ENCODE data around the gene NCAM2.
A peak's percentile ranks its signal among the peaks of the same experiment; 100 is the strongest.
"Not testable (repeated sequence)": the region's sequence is repeated elsewhere in the genome, so short reads cannot be mapped to it uniquely, and the experiment has no call there.

Gene NCAM2

GRCh38 chr21:21148514-21148913 is 150.3 kb downstream of the NCAM2 start:
- in situ Hi-C loops (cut with MboI; ENCODE audit: low sequenced_read_pairs), result no loop called here
- no peaks in the 10 kb centered on the region for H3K36me3 ChIP-seq (replicated peaks)

GRCh38 chr21:21149445-21149844 is 151.2 kb downstream of the NCAM2 start:
- H3K36me3 ChIP-seq (replicated peaks); DNase-seq (ENCODE audit: low spot score in 2 of 2); H3K4me3 ChIP-seq; H3K27me3 ChIP-seq (ENCODE audit: low read depth); H3K4me1 ChIP-seq; H3K9me3 ChIP-seq; in situ Hi-C loops (cut with MboI; ENCODE audit: low sequenced_read_pairs): not testable (repeated sequence)

More at GRCh38 chr21:21148514-21148913, 150.3 kb downstream of the NCAM2 start:
- Histone ChIP-seq H3K9me3 (no peaks in the 10 kb centered on the region; the same call in 1 of the 2 replicates), H3K4me1 (no peaks in the 10 kb centered on the region), H3K27me3 (ENCODE audit: low read depth) (no peaks in the 10 kb centered on the region), H3K4me3 (no peak overlapping the region)
- DNase-seq (ENCODE audit: low spot score in 2 of 2), result no peak

DNA sequence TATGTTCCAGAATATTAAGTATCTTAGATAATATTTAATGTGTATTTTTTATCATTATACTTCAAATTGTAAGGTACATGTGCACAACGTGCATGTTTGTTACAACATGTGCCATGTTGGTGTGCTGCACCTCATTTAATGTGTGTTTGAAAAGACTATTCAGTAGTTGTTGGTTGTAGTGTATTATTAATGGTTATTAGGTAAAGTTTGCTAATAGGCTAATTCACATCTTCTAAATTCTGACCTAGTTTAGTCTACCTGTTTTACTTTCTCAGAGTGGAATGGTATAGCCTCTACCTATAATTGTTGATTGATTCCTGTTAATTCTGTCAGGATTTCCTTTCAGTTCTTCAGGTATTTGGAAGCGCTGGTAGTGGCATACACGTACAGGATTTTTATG is 153.0 kb downstream of the NCAM2 start:
- H3K27me3 ChIP-seq (ENCODE audit: low read depth), result no peaks in the 10 kb centered on the region
- H3K4me1 ChIP-seq, result no peaks in the 10 kb centered on the region
- DNase-seq (ENCODE audit: low spot score in 2 of 2), result no peak
- no peaks in the 10 kb centered on the region for H3K36me3 ChIP-seq (replicated peaks)
- H3K4me3 ChIP-seq, result no peak overlapping the region
- H3K9me3 ChIP-seq, result no peaks in the 10 kb centered on the region; the same call in 1 of the 2 replicates
- in situ Hi-C loops (cut with MboI; ENCODE audit: low sequenced_read_pairs), result no loop called here

DNA sequence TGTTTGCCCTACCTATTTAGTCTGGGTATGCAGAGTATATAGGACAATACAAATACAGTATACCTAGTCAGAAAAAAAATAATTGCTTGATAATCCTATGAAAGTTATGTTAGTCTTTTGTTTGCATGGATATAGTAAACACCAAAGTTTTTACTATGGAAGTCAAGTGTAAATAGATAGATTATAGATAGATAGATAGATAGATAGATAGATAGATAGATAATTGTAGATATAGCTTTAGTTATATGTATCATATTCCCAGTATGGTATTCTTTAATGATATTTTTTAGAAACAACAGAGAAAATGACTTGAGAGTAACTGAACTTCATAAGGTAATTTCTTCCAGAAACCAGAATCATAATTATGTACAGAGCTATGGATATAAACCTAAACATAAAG is 158.2 kb downstream of the NCAM2 start:
- no peaks in the 10 kb centered on the region for H3K36me3 ChIP-seq (replicated peaks)
- in situ Hi-C loops (cut with MboI; ENCODE audit: low sequenced_read_pairs), result no loop called here

GRCh38 chr21:21156957-21157356 is 158.7 kb downstream of the NCAM2 start:
- H3K4me3 ChIP-seq, result no peak overlapping the region
- DNase-seq (ENCODE audit: low spot score in 2 of 2), result no peak
- H3K27me3 ChIP-seq (ENCODE audit: low read depth), result no peaks in the 10 kb centered on the region
- in situ Hi-C loops (cut with MboI; ENCODE audit: low sequenced_read_pairs), result no loop called here
- no peaks in the 10 kb centered on the region for H3K36me3 ChIP-seq (replicated peaks)
- H3K9me3 ChIP-seq, result no peaks in the 10 kb centered on the region
- H3K4me1 ChIP-seq, result no peaks in the 10 kb centered on the region

More for the DNA sequence above, 158.2 kb downstream of the NCAM2 start:
- no peaks in the 10 kb centered on the region for H3K4me1 ChIP-seq
- no peaks in the 10 kb centered on the region for H3K9me3 ChIP-seq
- H3K27me3 ChIP-seq (ENCODE audit: low read depth), result no peaks in the 10 kb centered on the region
- no peak for DNase-seq (ENCODE audit: low spot score in 2 of 2)
- H3K4me3 ChIP-seq, result no peak overlapping the region

- no peaks in the 10 kb centered on the region for H3K36me3 ChIP-seq (replicated peaks)
- H3K9me3 ChIP-seq, result no peaks in the 10 kb centered on the region
- no peaks in the 10 kb centered on the region for H3K4me1 ChIP-seq
- no peak overlapping the region for H3K4me3 ChIP-seq
- in situ Hi-C loops (cut with MboI; ENCODE audit: low sequenced_read_pairs), result no loop called here
- no peak for DNase-seq (ENCODE audit: low spot score in 2 of 2)
- no peaks in the 10 kb centered on the region for H3K27me3 ChIP-seq (ENCODE audit: low read depth)
These were observed 160.2 kb downstream of the NCAM2 start for GRCh38 chr21:21158376-21158918.

GRCh38 chr21:21159253-21159899 is 161.2 kb downstream of the NCAM2 start:
- DNase-seq (ENCODE audit: low spot score in 2 of 2), result no peak
- Histone ChIP-seq H3K27me3 (ENCODE audit: low read depth) (no peaks in the 10 kb centered on the region), H3K36me3 (replicated peaks) (no peaks in the 10 kb centered on the region), H3K4me1 (no peaks in the 10 kb centered on the region), H3K9me3 (no peaks in the 10 kb centered on the region), H3K4me3 (no peak overlapping the region)
- in situ Hi-C loops (cut with MboI; ENCODE audit: low sequenced_read_pairs), result no loop called here

DNA sequence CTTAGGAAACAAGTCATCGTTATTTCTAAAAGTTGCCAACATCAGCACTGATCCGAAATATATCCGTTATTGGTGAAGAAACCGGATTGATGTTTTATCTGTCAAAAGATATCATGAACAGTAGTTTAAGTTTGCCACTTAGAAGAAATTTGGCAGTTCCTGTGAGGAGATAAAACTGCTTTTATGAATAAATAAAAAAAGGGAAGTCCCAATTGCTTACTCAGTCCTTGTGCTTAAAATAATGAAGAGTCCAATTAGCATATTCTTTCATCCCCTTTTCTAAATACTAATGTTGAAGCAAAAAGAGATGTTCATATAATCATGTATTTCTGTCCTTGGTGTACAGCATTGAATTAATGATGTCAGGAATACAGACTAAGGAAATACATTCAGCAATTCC is 164.6 kb downstream of the NCAM2 start:
- DNase-seq (ENCODE audit: low spot score in 2 of 2), result no peak
- no peak overlapping the region for H3K4me3 ChIP-seq
- H3K4me1 ChIP-seq, result no peaks in the 10 kb centered on the region
- H3K9me3 ChIP-seq, result no peaks in the 10 kb centered on the region
- no peaks in the 10 kb centered on the region for H3K36me3 ChIP-seq (replicated peaks)
- in situ Hi-C loops (cut with MboI; ENCODE audit: low sequenced_read_pairs), result no loop called here
- H3K27me3 ChIP-seq (ENCODE audit: low read depth), result no peaks in the 10 kb centered on the region

DNA sequence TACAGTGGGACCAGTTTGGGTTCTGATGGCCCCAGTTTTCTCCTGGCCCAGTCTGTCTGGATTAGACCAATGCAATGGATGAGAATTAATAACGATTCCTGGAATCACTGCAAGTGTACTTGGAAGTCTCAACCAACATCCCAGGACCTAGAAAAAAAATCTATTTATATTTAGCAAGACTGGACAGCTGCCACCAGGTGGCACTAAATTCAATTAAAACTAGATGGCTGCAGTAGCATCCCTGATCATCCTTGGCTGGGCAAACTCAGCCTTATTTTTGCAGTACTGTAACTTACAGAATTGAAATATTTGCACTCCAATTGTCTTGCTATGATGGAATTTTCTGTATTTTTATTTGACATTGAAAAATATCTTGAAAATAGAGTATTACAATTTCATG is 165.7 kb downstream of the NCAM2 start:
- H3K36me3 ChIP-seq (replicated peaks), result no peaks in the 10 kb centered on the region
- in situ Hi-C loops (cut with MboI; ENCODE audit: low sequenced_read_pairs), result no loop called here
- peak; percentile 6 to 44 for DNase-seq (ENCODE audit: low spot score in 2 of 2)
- H3K4me3 ChIP-seq, result no peak overlapping the region
- H3K27me3 ChIP-seq (ENCODE audit: low read depth), result no peaks in the 10 kb centered on the region
- H3K4me1 ChIP-seq, result no peaks in the 10 kb centered on the region
- no peaks in the 10 kb centered on the region for H3K9me3 ChIP-seq

DNA sequence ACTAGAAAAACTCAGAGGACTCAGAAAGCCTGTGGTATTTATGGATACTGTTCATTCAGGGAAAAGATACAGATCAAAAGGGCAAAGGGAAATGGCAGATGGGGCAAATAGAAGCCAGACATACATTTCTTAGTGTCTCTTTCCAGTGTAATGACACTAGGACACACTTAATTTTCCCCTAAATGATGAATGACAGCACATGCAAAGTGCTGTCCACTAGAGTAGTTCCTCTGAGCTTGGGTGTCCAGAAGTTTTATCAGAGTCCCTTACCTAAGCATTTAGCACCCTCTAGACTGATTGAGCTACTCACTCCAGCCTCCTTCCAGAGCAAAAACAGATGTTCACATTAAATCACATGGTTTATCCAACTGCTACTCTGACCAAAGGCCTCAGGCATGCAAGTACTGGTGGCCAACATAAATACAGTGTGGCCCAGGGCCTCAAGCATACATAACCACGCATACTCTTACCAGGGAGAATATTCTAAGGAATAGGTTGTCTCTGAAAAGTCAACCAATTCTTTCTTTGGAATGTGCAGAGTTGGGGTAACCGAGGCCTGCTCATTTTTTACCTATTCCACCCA is 166.9 kb downstream of the NCAM2 start:
- no peaks in the 10 kb centered on the region for H3K9me3 ChIP-seq
- in situ Hi-C loops (cut with MboI; ENCODE audit: low sequenced_read_pairs), result no loop called here
- H3K27me3 ChIP-seq (ENCODE audit: low read depth), result no peaks in the 10 kb centered on the region
- no peak overlapping the region for H3K4me3 ChIP-seq
- H3K36me3 ChIP-seq (replicated peaks), result no peaks in the 10 kb centered on the region
- no peak for DNase-seq (ENCODE audit: low spot score in 2 of 2)
- no peaks in the 10 kb centered on the region for H3K4me1 ChIP-seq

- DNase-seq (ENCODE audit: low spot score in 2 of 2), result no peak
- Histone ChIP-seq H3K36me3 (replicated peaks) (no peaks in the 10 kb centered on the region), H3K4me3 (no peak overlapping the region), H3K4me1 (no peaks in the 10 kb centered on the region), H3K27me3 (ENCODE audit: low read depth) (no peaks in the 10 kb centered on the region), H3K9me3 (no peaks in the 10 kb centered on the region)
- in situ Hi-C loops (cut with MboI; ENCODE audit: low sequenced_read_pairs), result no loop called here
These were observed 176.5 kb downstream of the NCAM2 start for GRCh38 chr21:21174676-21175075.

- Histone ChIP-seq H3K36me3 (replicated peaks) (no peaks in the 10 kb centered on the region), H3K9me3 (no peaks in the 10 kb centered on the region), H3K4me1 (no peaks in the 10 kb centered on the region), H3K4me3 (no peak overlapping the region), H3K27me3 (ENCODE audit: low read depth) (no peaks in the 10 kb centered on the region)
- no peak for DNase-seq (ENCODE audit: low spot score in 2 of 2)
- in situ Hi-C loops (cut with MboI; ENCODE audit: low sequenced_read_pairs), result no loop called here
These were observed 177.7 kb downstream of the NCAM2 start for GRCh38 chr21:21175798-21176334.

DNA sequence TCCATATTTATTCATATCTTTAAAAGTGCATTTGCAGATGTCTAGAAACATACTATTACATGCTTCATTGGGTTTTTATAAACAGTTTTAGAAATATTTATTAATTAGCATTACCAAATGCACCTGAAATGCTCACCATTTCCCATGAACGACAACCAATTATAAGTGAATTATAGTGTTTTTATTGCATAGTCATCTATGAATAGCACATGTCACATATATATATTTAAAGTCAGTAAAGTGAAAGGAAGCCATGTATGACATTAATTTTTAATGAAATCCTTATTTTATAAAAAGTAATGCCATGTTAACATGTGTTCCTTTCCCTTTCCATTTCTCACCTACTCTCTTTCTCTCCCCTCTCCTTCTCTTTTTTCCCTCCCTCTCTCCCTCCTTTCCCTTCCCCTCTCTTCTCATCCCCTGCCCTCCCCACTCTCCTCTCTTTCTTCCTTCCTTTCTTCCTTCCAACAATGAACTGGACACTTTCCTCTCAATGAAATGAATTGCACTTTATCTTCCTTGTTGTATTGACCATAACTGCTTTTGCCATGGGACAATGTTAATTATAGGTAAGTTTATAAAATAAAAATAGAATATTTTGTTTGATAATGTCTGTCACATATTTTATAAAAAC is 179.3 kb downstream of the NCAM2 start:
- Histone ChIP-seq H3K4me1 (no peaks in the 10 kb centered on the region), H3K9me3 (no peaks in the 10 kb centered on the region), H3K27me3 (ENCODE audit: low read depth) (no peaks in the 10 kb centered on the region), H3K4me3 (no peak overlapping the region), H3K36me3 (replicated peaks) (no peaks in the 10 kb centered on the region)
- in situ Hi-C loops (cut with MboI; ENCODE audit: low sequenced_read_pairs), result no loop called here
- DNase-seq (ENCODE audit: low spot score in 2 of 2), result no peak

All from HAP-1 (cell line).